K562 (cell line): Measurements from ENCODE around the gene MAML1. TPM values are rescaled to one million over a fixed set of nuclear protein-coding genes. Genes with fewer than 3 reads are reported as not detected.

Experiments used
- ATF3 ChIP-seq, 2 experiments: fragments of 450-650 bp in 1 of 2; sonication (generic) in 1 of 2; formaldehyde crosslinking in 1 of 2; IDR thresholded peaks in 1 of 2; conservative IDR thresholded peaks in 1 of 2; 2 replicates each; pipeline versions ENCODE4 v1.6.1 to v1.8.1; 2016 to 2023; ENCODE audit warnings: mild to moderate bottlenecking in 2 of 2, moderate library complexity in 2 of 2, inconsistent platforms in 1 of 2, missing genetic modification reagents in 1 of 2
- CCAR2 ChIP-seq: fragments of 200-400 bp; formaldehyde crosslinking; IDR thresholded peaks from 2 replicates; pipeline ENCODE4 v1.6.1; 2017; ENCODE audit warnings: mild to moderate bottlenecking, low read depth, low read length
- CHD1 ChIP-seq: fragments of 200-600 bp; sonication (generic); IDR thresholded peaks from one replicate; pipeline ENCODE4 v1.6.1; 2012; ENCODE audit warnings: mild to moderate bottlenecking, moderate library complexity, low read length, inconsistent platforms
- ELK1 ChIP-seq: sonication (generic); formaldehyde crosslinking; IDR thresholded peaks from 2 replicates; pipeline ENCODE4 v1.8.1; 2022; ENCODE audit warnings: missing genetic modification reagents
- GTF2A2 ChIP-seq: IDR thresholded peaks from 2 replicates; pipeline ENCODE4 v1.6.1; 2016; ENCODE audit warnings: mild to moderate bottlenecking, missing genetic modification characterization, missing compliant biosample characterization
- HDGF ChIP-seq: fragments of 450-650 bp; IDR thresholded peaks from 2 replicates; pipeline ENCODE4 v1.6.1; 2016
- HMBOX1 ChIP-seq: sonication (generic); IDR thresholded peaks from 2 replicates; pipeline ENCODE4 v1.6.1; 2016
- HNRNPL ChIP-seq: fragments of 200-400 bp; formaldehyde crosslinking; IDR thresholded peaks from 2 replicates; pipeline ENCODE4 v1.6.1; 2017; ENCODE audit warnings: low read depth, mild to moderate bottlenecking, low read length
- KDM1A ChIP-seq, 2 experiments: fragments of 450-650 bp; IDR thresholded peaks; 2 replicates each; pipeline ENCODE4 v1.6.1; 2016; ENCODE audit warnings: mild to moderate bottlenecking in 2 of 2
- NEUROD1 ChIP-seq: fragments of 150-350 bp; IDR thresholded peaks from 2 replicates; pipeline ENCODE4 v1.6.1; 2014; ENCODE audit warnings: borderline replicate concordance, low read length, low read depth; ENCODE audit not compliant: partially characterized antibody
- PHF8 ChIP-seq: fragments of 200-600 bp; sonication (generic); IDR thresholded peaks from 2 replicates; pipeline ENCODE4 v1.6.1; 2012; ENCODE audit warnings: mixed run types, mild to moderate bottlenecking, inconsistent platforms, low read length, moderate library complexity, borderline replicate concordance
- SIRT6 ChIP-seq: IDR thresholded peaks from one replicate; pipeline ENCODE4 v1.6.1; 2012; ENCODE audit warnings: low read depth, mild to moderate bottlenecking, control low read depth, inconsistent platforms, low read length, moderate library complexity
- SMARCC2 ChIP-seq: fragments of 450-650 bp; IDR thresholded peaks from 2 replicates; pipeline ENCODE4 v1.6.1; 2017; ENCODE audit warnings: antibody characterized with exemption, moderate library complexity, mild to moderate bottlenecking, low read depth
- STAT5A ChIP-seq: IDR thresholded peaks from 2 replicates; pipeline ENCODE4 v1.6.1; 2012; ENCODE audit warnings: low read length, inconsistent platforms, borderline replicate concordance
- TBL1XR1 ChIP-seq, 2 experiments: IDR thresholded peaks; 2 replicates each; pipeline ENCODE4 v1.6.1; 2012; ENCODE audit warnings: improper control_type of control experiment in 2 of 2, low read length in 2 of 2, mild to moderate bottlenecking in 1 of 2
- THRAP3 ChIP-seq: fragments of 450-650 bp; IDR thresholded peaks from 2 replicates; pipeline ENCODE4 v1.6.1; 2016; ENCODE audit warnings: mild to moderate bottlenecking, inconsistent platforms, borderline replicate concordance
- UBTF ChIP-seq, 2 experiments: IDR thresholded peaks; 2 replicates each; pipeline ENCODE4 v1.6.1; 2012; ENCODE audit warnings: improper control_type of control experiment in 2 of 2, low read depth in 2 of 2, low read length in 2 of 2, borderline replicate concordance in 1 of 2
- YY1 ChIP-seq, 3 experiments: IDR thresholded peaks; 2 replicates each; pipeline ENCODE4 v1.6.1; 2011; ENCODE audit warnings: low read length in 2 of 3, mild to moderate bottlenecking in 2 of 3, moderate library complexity in 2 of 3, borderline replicate concordance in 1 of 3, control low read depth in 1 of 3, low read depth in 1 of 3; ENCODE audit not compliant: insufficient read depth in 3 of 3, insufficient replicate concordance in 2 of 3, control insufficient read depth in 1 of 3, insufficient read length in 1 of 3; ENCODE audit errors: extremely low read depth in 1 of 3
- ZBTB12 ChIP-seq: fragments of 250-450 bp; sonication (Bioruptor Pico); IDR thresholded peaks from 2 replicates; pipeline ENCODE4 v1.4.0; 2020
- ZEB2 ChIP-seq: fragments of 450-650 bp; IDR thresholded peaks from 2 replicates; pipeline ENCODE4 v1.6.1; 2016
- ZNF133 ChIP-seq: fragments of 250-450 bp; sonication (Bioruptor Pico); IDR thresholded peaks from 2 replicates; pipeline ENCODE4 v1.4.0; 2020; ENCODE audit warnings: mild to moderate bottlenecking
- polyA plus RNA-seq, 8 experiments: library from polyadenylated mRNA; depleted of rRNA in 4 of 8; stranded (reverse) in 5 of 8; unstranded in 3 of 8; fragments of >200 nt; fragmentation: Nextera tagmentation in 2 of 8; fragmentation: Illumina TruSeq in 1 of 8; extraction: Ambion mirVana in 2 of 8; extraction: Trizol in 1 of 8; gene quantifications; 2 replicates each; pipeline versions ENCODE4 v1.2.1 to v1.2.3, GENCODE V29; 2011 to 2014; ENCODE audit warnings: inconsistent platforms in 1 of 8, missing spikeins in 1 of 8
- total RNA-seq, 7 experiments: library from RNA; depleted of rRNA in 6 of 7; stranded (reverse); fragments of >200 nt in 6 of 7; fragmentation: Illumina TruSeq in 2 of 7; extraction: Trizol in 2 of 7; gene quantifications; 2 replicates each; pipeline versions ENCODE4 v1.2.1 to v1.2.3, GENCODE V29; 2011 to 2021; ENCODE audit warnings: low replicate concordance in 1 of 7

Gene MAML1
- total and polyA plus RNA-seq, 9 of the 15 experiments (the other 6 are each of a cell fraction or from before 2014, with no cell fraction given): 0.32 to 18.4 (median 7.0) TPM

- peak; percentile 61 to 66; a peak in 3 of 4 replicates for TF ChIP-seq KDM1A (IDR thresholded peaks at IDR 0.05)
- peak; percentile 81; the same call in 1 of the 2 replicates for TF ChIP-seq ZEB2
- TF ChIP-seq ZBTB12 (CRISPR knock-in tag): no peak
- TF ChIP-seq HNRNPL: no peak
- no peak for TF ChIP-seq SIRT6
- no peak for TF ChIP-seq HDGF
- peak; percentile 59 to 84; a peak in 3 of 4 replicates for TF ChIP-seq TBL1XR1 (IDR thresholded peaks at IDR 0.05; ENCODE audit: low read length in 2 of 2)
- no peak for TF ChIP-seq ZNF133 (CRISPR knock-in tag)
- TF ChIP-seq ATF3 (IDR thresholded peaks at IDR 0.05): peak; percentile 59
- no peak for TF ChIP-seq ATF3 (CRISPR knock-in tag; conservative IDR thresholded peaks at IDR 0.05)
- no peak for TF ChIP-seq CCAR2
- 0 out of 2 replicates have a peak, but pooled peaks have one; percentile 35 for TF ChIP-seq SMARCC2
- TF ChIP-seq NEUROD1: no peak
- TF ChIP-seq PHF8: no peak
- peak in 1 of 3 experiments; percentile 81 for TF ChIP-seq YY1 (IDR thresholded peaks at IDR 0.05; ENCODE audit: borderline replicate concordance in 1 of 3, control insufficient read depth in 1 of 3, extremely low read depth in 1 of 3, insufficient read depth in 3 of 3, insufficient read length in 1 of 3, insufficient replicate concordance in 2 of 3, low read depth in 1 of 3, low read length in 2 of 3)
- TF ChIP-seq GTF2A2 (tag): no peak
- 0 out of 4 replicates have a peak, but pooled peaks of 1 of the 2 experiments have one; percentile 43 for TF ChIP-seq UBTF (IDR thresholded peaks at IDR 0.05; ENCODE audit: borderline replicate concordance in 1 of 2, low read depth in 2 of 2, low read length in 2 of 2)
- peak; percentile 18 for TF ChIP-seq CHD1
- peak; percentile 59; the same call in 1 of the 2 replicates for TF ChIP-seq HMBOX1
- peak; percentile 88 for TF ChIP-seq STAT5A
- TF ChIP-seq THRAP3: no peak
- no peak for TF ChIP-seq ELK1 (CRISPR knock-in tag)
Measured at GRCh38 chr5:179700401-179700918, 32.2 kb upstream of the MAML1 start (continued).
